ENCODE data around the gene SPIN2A. TPM values are rescaled to one million over a fixed set of nuclear protein-coding genes. Genes with fewer than 3 reads are reported as not detected.
"Not testable (repeated sequence)": the region's sequence is repeated elsewhere in the genome, so short reads cannot be mapped to it uniquely, and the experiment has no call there.

The SPIN2A gene
- total RNA-seq, 1 experiment from 2014 or later, result 0.91 TPM

DNA sequence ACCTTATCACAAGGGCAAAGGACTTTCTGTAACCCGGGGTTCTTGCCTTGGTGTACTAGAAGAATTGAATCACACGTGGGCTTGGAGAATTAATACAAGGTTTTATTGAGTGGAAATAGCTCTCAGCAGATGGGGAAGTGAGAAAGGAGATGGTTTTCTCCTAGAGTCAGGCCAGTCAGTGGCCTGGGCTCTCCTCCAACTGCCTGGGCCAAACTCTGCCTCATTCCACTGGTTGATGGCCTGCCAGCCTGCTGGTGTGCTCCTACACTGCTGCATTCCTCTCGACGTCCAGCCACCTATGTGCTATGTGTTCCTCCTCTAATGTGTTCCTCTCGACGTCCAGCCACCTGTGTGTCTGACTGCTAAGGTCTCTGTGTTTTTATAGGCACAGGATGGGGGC lies 35.3 kb upstream of the SPIN2A start:
- no peaks in the 10 kb centered on the region for H3K36me3 ChIP-seq (ENCODE audit: control insufficient read depth, insufficient read depth, low read length)
- H3K27me3 ChIP-seq (replicated peaks; ENCODE audit: control insufficient read depth, insufficient read depth, low read length), result no peaks in the 10 kb centered on the region
- H3K4me3 Mint-ChIP-seq (ENCODE audit: unreplicated experiment), result no peak overlapping the region
- H3K36me3 Mint-ChIP-seq (ENCODE audit: insufficient read depth, unreplicated experiment), result no peaks in the 10 kb centered on the region
- POLR2A ChIA-PET, result no interaction called here
- no peaks in the 10 kb centered on the region for H3K4me1 Mint-ChIP-seq (ENCODE audit: low read depth, unreplicated experiment)
- H3K27me3 Mint-ChIP-seq (ENCODE audit: insufficient read depth, unreplicated experiment), result no peaks in the 10 kb centered on the region
- H3K9me3 Mint-ChIP-seq (ENCODE audit: unreplicated experiment), result no peaks in the 10 kb centered on the region
- H3K27ac Mint-ChIP-seq (ENCODE audit: unreplicated experiment), result no peak overlapping the region
- BruUV-seq (replicated peaks), result no TSS peak
- intact Hi-C loops (cut with micrococcal nuclease; ENCODE audit: unreplicated experiment), result no loop called here
- no peak overlapping the region for H3K4me3 ChIP-seq (ENCODE audit: low read depth, low read length)
- H3K9me3 ChIP-seq, result no peaks in the 10 kb centered on the region
- CTCF ChIA-PET, result no interaction called here
- H3K4me1 ChIP-seq, result no peaks in the 10 kb centered on the region
- no peak for DNase-seq
- TF ChIP-seq, protein P1, sequence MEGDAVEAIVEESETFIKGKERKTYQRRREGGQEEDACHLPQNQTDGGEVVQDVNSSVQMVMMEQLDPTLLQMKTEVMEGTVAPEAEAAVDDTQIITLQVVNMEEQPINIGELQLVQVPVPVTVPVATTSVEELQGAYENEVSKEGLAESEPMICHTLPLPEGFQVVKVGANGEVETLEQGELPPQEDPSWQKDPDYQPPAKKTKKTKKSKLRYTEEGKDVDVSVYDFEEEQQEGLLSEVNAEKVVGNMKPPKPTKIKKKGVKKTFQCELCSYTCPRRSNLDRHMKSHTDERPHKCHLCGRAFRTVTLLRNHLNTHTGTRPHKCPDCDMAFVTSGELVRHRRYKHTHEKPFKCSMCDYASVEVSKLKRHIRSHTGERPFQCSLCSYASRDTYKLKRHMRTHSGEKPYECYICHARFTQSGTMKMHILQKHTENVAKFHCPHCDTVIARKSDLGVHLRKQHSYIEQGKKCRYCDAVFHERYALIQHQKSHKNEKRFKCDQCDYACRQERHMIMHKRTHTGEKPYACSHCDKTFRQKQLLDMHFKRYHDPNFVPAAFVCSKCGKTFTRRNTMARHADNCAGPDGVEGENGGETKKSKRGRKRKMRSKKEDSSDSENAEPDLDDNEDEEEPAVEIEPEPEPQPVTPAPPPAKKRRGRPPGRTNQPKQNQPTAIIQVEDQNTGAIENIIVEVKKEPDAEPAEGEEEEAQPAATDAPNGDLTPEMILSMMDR (IDR thresholded peaks at IDR 0.05; ENCODE audit: insufficient read depth in 1 of 2, low read depth in 1 of 2, low read length in 1 of 2, severe bottlenecking in 1 of 2, unreplicated experiment in 1 of 2), result no peak

- H3K36me3 Mint-ChIP-seq (ENCODE audit: insufficient read depth, unreplicated experiment), result no peaks in the 10 kb centered on the region
- TF ChIP-seq, protein P1 (IDR thresholded peaks at IDR 0.05; ENCODE audit: insufficient read depth in 1 of 2, low read depth in 1 of 2, low read length in 1 of 2, severe bottlenecking in 1 of 2, unreplicated experiment in 1 of 2), result peak; percentile 43 to 61
- H3K9me3 Mint-ChIP-seq (ENCODE audit: unreplicated experiment), result peaks cover 3% of the 10 kb centered on the region
- Histone ChIP-seq H3K4me1 (no peaks in the 10 kb centered on the region), H3K4me3 (ENCODE audit: low read depth, low read length) (no peak overlapping the region), H3K27me3 (replicated peaks; ENCODE audit: control insufficient read depth, insufficient read depth, low read length) (no peaks in the 10 kb centered on the region), H3K9me3 (no peaks in the 10 kb centered on the region), H3K36me3 (ENCODE audit: control insufficient read depth, insufficient read depth, low read length) (no peaks in the 10 kb centered on the region)
- no peaks in the 10 kb centered on the region for H3K27me3 Mint-ChIP-seq (ENCODE audit: insufficient read depth, unreplicated experiment)
- no peak overlapping the region for H3K27ac Mint-ChIP-seq (ENCODE audit: unreplicated experiment)
- peak; percentile 46 to 54 for DNase-seq
- intact Hi-C loops (cut with micrococcal nuclease; ENCODE audit: unreplicated experiment), result loop anchor here (1.0 to 2.0 kb wide), 2 partner anchors 130 to 298 kb away; partner anchors contain the start of gene FAAH2
- ChIA-PET CTCF (interaction anchor here (0.7 kb wide), 1 partner anchor 13 kb away, joined by 3 read pairs; no protein-coding TSS in a partner anchor), POLR2A (no interaction called here)
- H3K4me3 Mint-ChIP-seq (ENCODE audit: unreplicated experiment), result no peak overlapping the region
- peaks cover 11% of the 10 kb centered on the region for H3K4me1 Mint-ChIP-seq (ENCODE audit: low read depth, unreplicated experiment)
- no TSS peak for BruUV-seq (replicated peaks)
Measured at GRCh38 chrX:57156397-57157049, 19.3 kb upstream of the SPIN2A start.

DNA sequence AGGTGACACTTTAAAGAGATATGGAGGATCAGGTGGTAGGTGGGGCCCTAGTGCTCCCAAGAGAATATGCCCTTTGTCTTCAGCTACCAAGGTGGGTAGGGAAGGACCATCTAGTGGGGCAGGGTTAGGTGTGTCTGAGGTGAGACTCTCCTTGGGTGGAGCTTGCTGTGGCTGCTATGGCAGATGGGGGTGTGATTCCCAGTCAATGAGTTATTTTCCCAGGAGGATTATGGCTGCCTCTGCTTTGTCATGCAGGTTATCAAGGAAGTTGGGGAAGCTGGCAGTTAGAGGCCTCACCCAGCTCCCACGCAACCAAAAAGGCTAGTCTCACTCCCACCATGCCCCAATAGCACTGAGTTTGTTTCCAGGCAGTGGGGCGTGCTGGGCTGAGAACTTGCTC lies 18.0 kb upstream of the SPIN2A start:
- ChIA-PET POLR2A (no interaction called here), CTCF (no interaction called here)
- Mint-ChIP-seq H3K27ac (ENCODE audit: unreplicated experiment) (no peak overlapping the region), H3K4me3 (ENCODE audit: unreplicated experiment) (no peak overlapping the region), H3K36me3 (ENCODE audit: insufficient read depth, unreplicated experiment) (no peaks in the 10 kb centered on the region), H3K4me1 (ENCODE audit: low read depth, unreplicated experiment) (peaks cover 11% of the 10 kb centered on the region), H3K9me3 (ENCODE audit: unreplicated experiment) (peaks cover 9% of the 10 kb centered on the region), H3K27me3 (ENCODE audit: insufficient read depth, unreplicated experiment) (no peaks in the 10 kb centered on the region)
- Histone ChIP-seq H3K4me1 (no peaks in the 10 kb centered on the region), H3K9me3 (no peaks in the 10 kb centered on the region), H3K36me3 (ENCODE audit: control insufficient read depth, insufficient read depth, low read length) (no peaks in the 10 kb centered on the region), H3K27me3 (replicated peaks; ENCODE audit: control insufficient read depth, insufficient read depth, low read length) (no peaks in the 10 kb centered on the region), H3K4me3 (ENCODE audit: low read depth, low read length) (no peak overlapping the region)
- BruUV-seq (replicated peaks), result no TSS peak
- TF ChIP-seq, protein P1 (IDR thresholded peaks at IDR 0.05; ENCODE audit: insufficient read depth in 1 of 2, low read depth in 1 of 2, low read length in 1 of 2, severe bottlenecking in 1 of 2, unreplicated experiment in 1 of 2), result no peak
- intact Hi-C loops (cut with micrococcal nuclease; ENCODE audit: unreplicated experiment), result no loop called here
- DNase-seq, result no peak

- H3K27me3 Mint-ChIP-seq (ENCODE audit: insufficient read depth, unreplicated experiment); POLR2A ChIA-PET; H3K9me3 ChIP-seq; intact Hi-C loops (cut with micrococcal nuclease; ENCODE audit: unreplicated experiment); H3K27ac Mint-ChIP-seq (ENCODE audit: unreplicated experiment); H3K27me3 ChIP-seq (replicated peaks; ENCODE audit: control insufficient read depth, insufficient read depth, low read length); H3K4me3 Mint-ChIP-seq (ENCODE audit: unreplicated experiment); CTCF ChIA-PET; H3K4me1 ChIP-seq; H3K36me3 ChIP-seq (ENCODE audit: control insufficient read depth, insufficient read depth, low read length); H3K4me3 ChIP-seq (ENCODE audit: low read depth, low read length); BruUV-seq (replicated peaks); H3K36me3 Mint-ChIP-seq (ENCODE audit: insufficient read depth, unreplicated experiment): not testable (repeated sequence)
- DNase-seq, result peak in 1 of 2 experiments; percentile 4
- H3K9me3 Mint-ChIP-seq (ENCODE audit: unreplicated experiment), result peaks cover 24% of the 10 kb centered on the region
- H3K4me1 Mint-ChIP-seq (ENCODE audit: low read depth, unreplicated experiment), result peaks cover 11% of the 10 kb centered on the region
Measured at GRCh38 chrX:57152222-57152621, 15.0 kb upstream of the SPIN2A start.
